Caco-2 (cell line): ENCODE results near the gene RPS6KA4. TPM values are rescaled to one million over a fixed set of nuclear protein-coding genes. Genes with fewer than 3 reads are reported as not detected.
A peak's percentile ranks its signal among the peaks of the same experiment; 100 is the strongest.

Experiments
- BruUV-seq: library from RNA; stranded (reverse); fragments of 400-500 nt; replicated peaks from 2 replicates; lab custom pipeline; 2021; lab: Mats Ljungman, UMichigan
- CTCF ChIA-PET: fragments of 300-600 bp; sonication (Branson Sonifier 250); formaldehyde crosslinking; loops from one replicate; lab custom pipeline; 2022; ENCODE audit warnings: antibody characterized with exemption; lab: Charles Lee
- POLR2A ChIA-PET: fragments of 300-600 bp; sonication (Branson Sonifier 250); formaldehyde crosslinking; loops from one replicate; lab custom pipeline; 2022; ENCODE audit warnings: antibody characterized with exemption; lab: Charles Lee
- DNase-seq, 2 experiments: peaks; one replicate each; pipeline versions ENCODE4 v3.0.0 to v3.0.0-alpha.2; 2020 to 2022
- H3K27me3 ChIP-seq: replicated peaks from 2 replicates; pipeline ENCODE4 v1.6.0; 2011; ENCODE audit warnings: low read length; ENCODE audit not compliant: control insufficient read depth, insufficient read depth
- H3K36me3 ChIP-seq: 2 replicates; pipeline ENCODE4 v1.5.1; 2011; ENCODE audit warnings: low read length; ENCODE audit not compliant: control insufficient read depth, insufficient read depth
- H3K4me1 ChIP-seq: fragments of 250-450 bp; sonication (Bioruptor Pico); 2 replicates; pipeline ENCODE4 v1.5.1; 2020; ENCODE audit warnings: mild to moderate bottlenecking
- H3K4me3 ChIP-seq: 2 replicates; pipeline ENCODE4 v1.5.1; 2011; ENCODE audit warnings: low read depth, mild to moderate bottlenecking, control low read depth, low read length
- H3K9me3 ChIP-seq: fragments of 250-450 bp; sonication (Bioruptor Pico); 2 replicates; pipeline ENCODE4 v1.5.1; 2020; ENCODE audit warnings: mild to moderate bottlenecking, moderate library complexity
- H3K27ac Mint-ChIP-seq: one replicate; pipeline ENCODE4 v1.8.0; 2022; ENCODE audit warnings: mixed read lengths; ENCODE audit not compliant: unreplicated experiment
- H3K27me3 Mint-ChIP-seq: one replicate; pipeline ENCODE4 v1.8.0; 2022; ENCODE audit warnings: mixed read lengths; ENCODE audit not compliant: insufficient read depth, unreplicated experiment
- H3K36me3 Mint-ChIP-seq: one replicate; pipeline ENCODE4 v1.8.0; 2022; ENCODE audit warnings: mild to moderate bottlenecking, mixed read lengths; ENCODE audit not compliant: insufficient read depth, unreplicated experiment
- H3K4me1 Mint-ChIP-seq: one replicate; pipeline ENCODE4 v1.8.0; 2022; ENCODE audit warnings: low read depth, mixed read lengths; ENCODE audit not compliant: unreplicated experiment
- H3K4me3 Mint-ChIP-seq: one replicate; pipeline ENCODE4 v1.8.0; 2022; ENCODE audit warnings: mild to moderate bottlenecking, moderate library complexity, mixed read lengths; ENCODE audit not compliant: unreplicated experiment
- H3K9me3 Mint-ChIP-seq: one replicate; pipeline ENCODE4 v1.8.0; 2022; ENCODE audit warnings: mixed read lengths; ENCODE audit not compliant: unreplicated experiment
- CTCF ChIP-seq, 2 experiments: fragments of 200-600 bp in 1 of 2; IDR thresholded peaks; 1 replicate in 1 of 2; 2 replicates in 1 of 2; pipeline versions ENCODE4 v1.5.1 to v1.8.0; 2011 to 2022; ENCODE audit warnings: antibody characterized with exemption in 1 of 2, control low read depth in 1 of 2, inconsistent platforms in 1 of 2, low read depth in 1 of 2, low read length in 1 of 2, mild to moderate bottlenecking in 1 of 2, moderate library complexity in 1 of 2; ENCODE audit not compliant: insufficient read depth in 1 of 2, severe bottlenecking in 1 of 2, unreplicated experiment in 1 of 2
- intact Hi-C: fragments of 100-400 bp; cut with micrococcal nuclease; formaldehyde crosslinking; loops from one replicate; pipeline ENCODE4 v1.10.0; 2022; ENCODE audit not compliant: unreplicated experiment
- total RNA-seq: library from RNA; stranded (reverse); gene quantifications from 2 replicates; pipeline ENCODE4 v1.2.3, GENCODE V29; 2022

RPS6KA4 gene
- total RNA-seq, 1 experiment from 2014 or later = 95.7 TPM

DNA sequence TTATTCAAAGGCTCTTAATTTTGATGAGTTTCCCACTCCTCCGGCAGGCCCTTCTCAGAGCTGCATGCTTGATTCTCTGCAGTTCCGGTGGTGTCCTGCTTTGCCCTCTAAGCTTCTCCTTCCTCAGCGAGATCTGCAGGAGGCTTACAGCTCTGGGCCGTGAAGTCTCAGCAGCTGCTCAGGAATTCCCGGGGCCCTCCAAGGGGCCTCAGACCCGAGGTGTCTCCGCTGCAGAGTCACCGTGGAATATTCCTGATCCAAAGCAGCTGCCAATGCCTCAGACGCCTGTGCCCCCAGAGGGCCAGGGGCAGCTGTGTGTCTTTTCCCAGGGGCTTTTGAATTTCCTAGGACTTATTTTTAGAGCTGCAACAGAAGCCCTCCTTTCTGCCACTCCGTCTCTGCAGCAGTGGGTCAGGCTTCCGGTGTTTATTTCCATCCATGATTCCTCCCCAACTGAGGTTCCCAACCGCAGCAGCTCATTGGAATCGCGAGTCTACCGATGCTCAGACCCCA lies 37.2 kb downstream of the RPS6KA4 start:
- ChIA-PET POLR2A (interaction anchor here (1.1 kb wide), 1 partner anchor 11 kb away, joined by 3 read pairs; no protein-coding TSS in a partner anchor), CTCF (interaction anchor here (1.2 to 1.4 kb wide), 2 partner anchors 11 to 78 kb away, joined by 4 to 5 read pairs; partner anchors contain the start of genes PRDX5 and TRMT112)
- H3K27me3 Mint-ChIP-seq = no peaks in the 10 kb centered on the region
- no TSS peak for BruUV-seq
- H3K36me3 Mint-ChIP-seq = no peaks in the 10 kb centered on the region
- H3K4me3 ChIP-seq = no peak overlapping the region
- no peaks in the 10 kb centered on the region for H3K27me3 ChIP-seq
- no peaks in the 10 kb centered on the region for H3K9me3 Mint-ChIP-seq
- H3K36me3 ChIP-seq = no peaks in the 10 kb centered on the region
- H3K4me3 Mint-ChIP-seq = no peak overlapping the region
- H3K4me1 Mint-ChIP-seq = no peaks in the 10 kb centered on the region
- H3K4me1 ChIP-seq = peaks cover 42% of the 10 kb centered on the region
- no peak for DNase-seq
- intact Hi-C loops = no loop called here
- no peak overlapping the region for H3K27ac Mint-ChIP-seq
- H3K9me3 ChIP-seq = no peaks in the 10 kb centered on the region
- no peak for TF ChIP-seq CTCF (IDR thresholded peaks at IDR 0.05; ENCODE audit: insufficient read depth in 1 of 2, low read depth in 1 of 2, low read length in 1 of 2, severe bottlenecking in 1 of 2, unreplicated experiment in 1 of 2)

DNA sequence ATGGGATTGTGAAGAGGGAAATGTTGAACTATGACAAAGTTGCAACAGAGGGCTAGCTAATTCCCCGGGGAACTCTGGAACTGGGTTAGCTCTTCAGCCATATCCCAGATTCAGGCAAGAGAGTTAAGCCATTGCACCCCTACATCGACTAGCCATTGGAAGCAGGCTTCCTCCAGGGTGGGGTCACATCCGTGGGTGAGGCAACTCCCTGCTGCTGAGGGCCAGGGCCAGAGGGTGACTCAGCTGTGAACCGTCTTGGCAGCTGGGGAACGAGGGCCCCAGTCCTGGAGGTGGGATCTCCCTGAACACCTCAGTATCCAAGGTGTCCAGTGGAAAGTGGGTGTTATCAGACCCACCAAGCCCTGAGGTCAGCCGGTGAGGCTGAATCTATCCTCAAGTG lies 41.1 kb downstream of the RPS6KA4 start:
- Histone ChIP-seq H3K36me3 (no peaks in the 10 kb centered on the region), H3K4me3 (no peak overlapping the region), H3K27me3 (no peaks in the 10 kb centered on the region), H3K9me3 (peaks cover 9% of the 10 kb centered on the region; the same call in 1 of the 2 replicates), H3K4me1 (peaks cover 35% of the 10 kb centered on the region)
- Mint-ChIP-seq H3K27ac (peak overlapping the region; percentile 70), H3K36me3 (peaks cover 6% of the 10 kb centered on the region), H3K9me3 (peaks cover 14% of the 10 kb centered on the region), H3K4me3 (no peak overlapping the region), H3K27me3 (no peaks in the 10 kb centered on the region), H3K4me1 (peaks cover 20% of the 10 kb centered on the region)
- CTCF ChIA-PET = no interaction called here
- POLR2A ChIA-PET = no interaction called here
- TF ChIP-seq CTCF (IDR thresholded peaks at IDR 0.05; ENCODE audit: insufficient read depth in 1 of 2, low read depth in 1 of 2, low read length in 1 of 2, severe bottlenecking in 1 of 2, unreplicated experiment in 1 of 2) = no peak
- no TSS peak for BruUV-seq
- no peak for DNase-seq
- intact Hi-C loops = no loop called here

DNA sequence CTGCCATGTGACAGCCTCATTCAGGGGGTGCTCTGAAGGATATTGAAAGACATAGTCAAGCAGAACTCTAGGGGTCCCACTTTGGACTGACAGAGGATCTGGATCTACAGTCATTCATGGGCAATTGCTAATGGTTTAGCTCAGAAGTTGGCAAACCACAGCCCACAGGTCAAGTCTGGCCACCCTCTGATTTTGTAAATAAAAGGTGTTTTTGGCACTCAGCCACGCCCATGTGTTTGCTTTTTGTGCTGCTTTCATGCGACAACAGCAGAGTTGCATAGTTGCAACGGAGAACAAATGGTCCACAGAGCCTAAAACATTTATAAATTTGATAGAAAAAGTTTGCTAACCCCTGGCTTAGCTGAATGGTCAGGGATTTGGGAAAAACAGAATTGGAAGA lies 41.7 kb downstream of the RPS6KA4 start:
- H3K9me3 Mint-ChIP-seq = peaks cover 14% of the 10 kb centered on the region
- no peak for DNase-seq
- no peak for TF ChIP-seq CTCF (IDR thresholded peaks at IDR 0.05; ENCODE audit: insufficient read depth in 1 of 2, low read depth in 1 of 2, low read length in 1 of 2, severe bottlenecking in 1 of 2, unreplicated experiment in 1 of 2)
- ChIA-PET CTCF (interaction anchor here (0.6 kb wide), 1 partner anchor 119 kb away, joined by 3 read pairs; no protein-coding TSS in a partner anchor), POLR2A (no interaction called here)
- H3K27me3 Mint-ChIP-seq = no peaks in the 10 kb centered on the region
- Histone ChIP-seq H3K4me3 (no peak overlapping the region), H3K9me3 (peaks cover 9% of the 10 kb centered on the region; the same call in 1 of the 2 replicates), H3K36me3 (no peaks in the 10 kb centered on the region), H3K27me3 (no peaks in the 10 kb centered on the region), H3K4me1 (peaks cover 35% of the 10 kb centered on the region)
- intact Hi-C loops = no loop called here
- peaks cover 9% of the 10 kb centered on the region for H3K36me3 Mint-ChIP-seq
- no peak overlapping the region for H3K27ac Mint-ChIP-seq
- H3K4me1 Mint-ChIP-seq = peaks cover 25% of the 10 kb centered on the region
- no TSS peak for BruUV-seq
- no peak overlapping the region for H3K4me3 Mint-ChIP-seq
